HG03025 (cell line): ENCODE results near the gene KIR3DL3.
"Not testable (repeated sequence)": the region's sequence is repeated elsewhere in the genome, so short reads cannot be mapped to it uniquely, and the experiment has no call there.

ENCODE experiments used
- ATAC-seq: cut with Tn5 transposase; IDR thresholded peaks from one replicate; pipeline ENCODE4 v1.9.1; 2021; ENCODE audit warnings: mild to moderate bottlenecking, moderate library complexity; ENCODE audit not compliant: unreplicated experiment, low FRiP score

KIR3DL3 gene

DNA sequence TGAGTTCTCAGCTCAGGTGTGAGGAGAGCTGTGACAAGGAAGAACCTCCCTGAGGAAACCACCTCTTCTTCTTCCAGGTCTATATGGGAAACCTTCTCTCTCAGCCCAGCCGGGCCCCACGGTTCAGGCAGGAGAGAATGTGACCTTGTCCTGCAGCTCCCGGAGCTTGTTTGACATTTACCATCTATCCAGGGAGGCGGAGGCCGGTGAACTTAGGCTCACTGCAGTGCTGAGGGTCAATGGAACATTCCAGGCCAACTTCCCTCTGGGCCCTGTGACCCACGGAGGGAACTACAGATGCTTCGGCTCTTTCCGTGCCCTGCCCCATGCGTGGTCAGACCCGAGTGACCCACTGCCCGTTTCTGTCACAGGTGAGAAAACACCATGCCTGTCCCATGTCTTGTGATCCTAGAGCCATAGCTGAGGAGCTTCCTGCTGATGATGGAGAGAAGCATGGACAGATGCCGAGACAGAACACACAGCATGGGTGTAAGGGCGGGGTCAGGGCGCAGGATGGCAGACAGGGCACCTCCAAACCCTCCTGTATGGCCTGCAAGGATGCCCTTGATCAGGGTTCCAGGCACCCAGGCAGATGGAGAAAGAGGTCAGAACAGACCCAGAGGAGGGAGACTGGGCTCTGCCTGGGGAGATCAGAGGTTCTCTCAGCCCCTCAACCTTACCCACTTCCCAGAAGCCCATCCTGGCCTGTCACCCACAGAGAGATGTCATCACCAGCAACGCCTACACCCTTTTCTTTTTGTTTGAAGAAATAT is 5.4 kb downstream of the KIR3DL3 start:
- no peak for ATAC-seq

DNA sequence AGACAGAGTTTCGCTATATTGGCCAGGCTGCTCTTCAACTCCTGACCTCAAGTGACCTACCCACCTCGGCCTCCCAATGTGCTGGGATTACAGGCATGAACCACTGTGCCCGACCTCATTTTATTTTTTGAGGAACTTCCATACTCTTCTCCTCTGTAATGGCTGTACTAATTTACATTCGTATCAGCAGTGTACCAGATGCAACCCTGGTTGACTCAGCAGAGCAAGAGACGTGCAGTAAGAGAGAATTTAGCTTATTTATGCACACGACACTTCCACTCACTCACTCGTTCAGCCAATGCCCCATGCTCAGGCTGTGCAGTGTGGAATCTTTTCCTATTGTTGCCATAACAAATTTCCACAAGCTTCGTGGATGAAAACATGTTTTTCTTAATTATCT is 6.9 kb downstream of the KIR3DL3 start:
- ATAC-seq: no peak

GRCh38 chr19:54738306-54738705 is 14.1 kb downstream of the KIR3DL3 start, which contains the start of gene KIR2DL3:
KIR2DL3 (plus strand) TSS chr19:54738513; CDS start chr19:54738546, 33 bp downstream.
- ATAC-seq: not testable (repeated sequence)

- ATAC-seq: no peak
Observed at GRCh38 chr19:54738715-54739114, 14.5 kb downstream of the KIR3DL3 start.

- no peak for ATAC-seq
Observed at GRCh38 chr19:54739587-54740497, 15.6 kb downstream of the KIR3DL3 start.

- ATAC-seq: not testable (repeated sequence)
Observed at GRCh38 chr19:54741950-54742349, 17.7 kb downstream of the KIR3DL3 start.

- not testable (repeated sequence) for ATAC-seq
Observed at GRCh38 chr19:54744080-54744479, 19.8 kb downstream of the KIR3DL3 start.

DNA sequence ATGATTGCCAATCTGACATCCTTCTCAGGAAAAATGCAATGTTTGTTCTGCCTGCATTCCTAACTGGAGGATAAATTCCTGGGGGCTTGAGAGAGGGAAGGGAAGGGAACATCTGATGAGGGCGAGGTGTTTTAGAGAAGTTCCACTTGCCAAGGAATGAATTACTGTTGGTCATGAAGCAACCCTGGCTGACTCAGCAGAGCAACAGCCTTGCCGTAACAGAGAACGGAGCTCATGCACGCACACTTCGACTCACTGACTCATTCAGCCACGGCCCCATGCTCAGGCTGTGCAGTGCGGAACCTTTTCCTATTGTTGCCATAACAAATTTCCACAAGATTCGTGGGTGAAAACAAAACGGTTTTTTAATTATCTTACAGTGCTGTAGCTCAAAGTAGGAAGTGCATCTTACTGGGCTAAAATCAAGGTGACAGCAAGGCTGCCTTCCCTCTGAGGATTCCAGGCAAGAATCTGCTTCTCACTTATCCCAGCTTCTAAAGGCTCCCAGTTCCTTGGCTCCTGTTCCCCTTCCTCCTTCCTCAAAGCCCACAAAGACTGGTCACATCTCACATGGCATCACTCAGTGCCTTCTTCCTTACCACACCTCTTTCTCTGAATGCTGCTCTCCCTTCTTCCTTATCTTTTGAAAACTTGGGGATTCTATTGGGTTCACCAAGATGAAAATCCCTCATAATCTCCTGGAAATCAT is 23.5 kb downstream of the KIR3DL3 start:
- not testable (repeated sequence) for ATAC-seq

GRCh38 chr19:54750276-54750675 is 26.0 kb downstream of the KIR3DL3 start:
- ATAC-seq: not testable (repeated sequence)

DNA sequence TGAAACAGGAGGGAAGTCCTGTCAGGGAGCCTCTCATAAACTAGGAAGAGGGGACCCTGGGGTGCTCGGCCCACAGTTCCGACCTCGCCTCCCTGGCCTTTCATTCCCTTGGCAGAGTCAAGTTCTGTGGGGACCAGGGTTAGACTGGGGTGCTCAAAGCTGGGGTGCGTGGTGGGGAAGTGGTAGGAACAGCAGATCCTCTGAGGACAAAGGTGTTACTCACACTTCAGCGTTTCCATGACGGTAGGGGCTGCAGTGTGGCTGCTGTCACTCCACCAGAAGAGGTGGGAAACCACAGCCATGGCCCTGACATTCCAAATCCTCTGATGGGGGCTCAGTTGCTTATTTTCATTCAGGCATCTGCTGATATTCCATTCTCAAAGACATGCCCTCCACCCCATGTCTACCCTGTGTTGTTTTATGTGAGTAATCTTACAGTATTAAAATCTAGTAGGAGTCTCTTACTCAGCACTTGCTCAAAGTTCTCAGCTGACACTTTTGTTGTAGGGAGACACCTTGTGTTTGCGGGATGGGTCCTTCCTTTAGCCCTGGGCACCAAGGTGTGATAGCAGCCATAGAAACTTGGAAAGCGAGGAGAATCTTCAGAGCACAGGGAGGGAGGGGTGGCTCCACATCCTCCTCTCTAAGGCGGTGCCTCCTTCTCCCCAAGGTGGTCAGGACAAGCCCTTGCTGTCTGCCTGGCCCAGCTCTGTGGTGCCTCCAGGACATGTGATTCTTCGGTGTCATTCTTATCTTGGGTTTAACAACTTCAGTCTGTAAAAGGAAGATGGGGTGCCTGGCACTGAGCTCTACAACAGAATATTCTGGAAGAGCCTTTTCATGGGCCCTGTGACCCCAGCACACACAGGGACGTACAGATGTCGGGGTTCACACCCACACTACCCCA is 32.2 kb downstream of the KIR3DL3 start:
- not testable (repeated sequence) for ATAC-seq

GRCh38 chr19:54758577-54758976 is 34.3 kb downstream of the KIR3DL3 start:
- not testable (repeated sequence) for ATAC-seq

DNA sequence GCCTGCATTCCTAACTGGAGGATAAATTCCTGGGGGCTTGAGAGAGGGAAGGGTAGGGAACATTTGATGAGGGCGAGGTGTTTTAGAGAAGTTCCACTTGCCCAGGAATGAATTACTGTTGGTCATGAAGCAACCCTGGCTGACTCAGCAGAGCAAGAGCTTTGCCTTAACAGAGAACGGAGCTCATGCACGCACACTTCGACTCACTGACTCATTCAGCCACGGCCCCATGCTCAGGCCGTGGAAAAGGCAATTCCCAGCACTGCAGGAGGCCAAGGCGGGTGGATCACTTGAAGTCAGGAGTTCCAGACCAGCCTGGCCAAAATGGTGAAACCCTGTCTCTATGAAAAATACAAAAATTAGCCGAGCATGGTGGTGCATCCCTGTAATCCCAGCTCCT is 40.0 kb downstream of the KIR3DL3 start:
- ATAC-seq: not testable (repeated sequence)

GRCh38 chr19:54766464-54766863 is 42.2 kb downstream of the KIR3DL3 start:
- not testable (repeated sequence) for ATAC-seq

- ATAC-seq: not testable (repeated sequence)
Observed at GRCh38 chr19:54769646-54770045, 45.4 kb downstream of the KIR3DL3 start, which contains the start of gene KIR2DL1. KIR2DL1 (plus strand) TSS chr19:54769793; CDS start chr19:54769851, 58 bp downstream.

DNA sequence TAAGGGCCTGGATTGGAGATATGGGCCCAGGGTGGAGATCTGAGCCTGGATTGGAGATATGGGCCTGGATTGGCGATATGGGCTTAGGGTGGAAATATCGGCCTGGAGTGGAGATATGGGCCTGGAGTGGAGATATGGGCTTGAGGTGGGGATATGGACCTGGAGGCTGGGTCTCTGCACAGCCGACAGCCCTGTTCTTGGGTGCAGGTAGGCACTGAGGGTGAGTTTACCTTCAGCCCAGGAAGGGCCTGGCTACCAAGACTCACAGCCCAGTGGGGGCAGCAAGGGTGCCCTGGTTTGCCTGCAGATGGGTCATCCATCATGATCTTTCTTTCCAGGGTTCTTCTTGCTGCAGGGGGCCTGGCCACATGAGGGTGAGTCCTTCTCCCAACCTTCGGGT is 46.3 kb downstream of the KIR3DL3 start:
- not testable (repeated sequence) for ATAC-seq

DNA sequence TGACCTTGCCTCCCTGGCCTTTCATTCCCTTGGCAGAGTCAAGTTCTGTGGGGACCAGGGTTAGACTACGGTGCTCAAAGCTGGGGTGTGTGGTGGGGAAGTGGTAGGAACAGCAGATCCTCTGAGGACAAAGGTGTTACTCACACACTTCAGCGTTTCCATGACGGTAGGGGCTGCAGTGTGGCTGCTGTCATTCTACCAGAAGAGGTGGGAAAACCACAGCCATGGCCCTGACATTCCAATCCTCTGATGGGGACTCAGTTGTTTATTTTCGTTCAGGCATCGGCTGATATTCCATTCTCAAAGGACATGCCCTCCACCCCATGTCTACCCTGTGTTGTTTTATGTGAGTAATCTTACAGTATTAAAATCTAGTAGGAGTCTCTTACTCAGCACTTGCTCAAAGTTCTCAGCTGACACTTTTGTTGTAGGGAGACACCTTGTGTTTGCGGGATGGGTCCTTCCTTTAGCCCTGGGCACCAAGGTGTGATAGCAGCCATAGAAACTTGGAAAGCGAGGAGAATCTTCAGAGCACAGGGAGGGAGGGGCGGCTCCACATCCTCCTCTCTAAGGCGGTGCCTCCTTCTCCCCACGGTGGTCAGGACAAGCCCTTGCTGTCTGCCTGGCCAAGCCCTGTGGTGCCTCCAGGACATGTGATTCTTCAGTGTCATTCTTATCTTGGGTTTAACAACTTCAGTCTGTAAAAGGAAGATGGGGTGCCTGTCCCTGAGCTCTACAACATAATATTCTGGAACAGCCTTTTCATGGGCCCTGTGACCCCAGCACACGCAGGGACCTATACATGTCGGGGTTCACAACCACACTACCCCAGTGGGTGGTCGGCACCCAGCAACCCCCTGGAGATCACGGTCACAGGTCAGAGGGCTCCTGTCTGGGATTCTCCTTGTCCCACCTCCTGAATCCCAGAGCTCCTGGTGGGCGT is 47.0 kb downstream of the KIR3DL3 start:
- ATAC-seq: not testable (repeated sequence)

GRCh38 chr19:54772666-54773065 is 48.4 kb downstream of the KIR3DL3 start:
- not testable (repeated sequence) for ATAC-seq

DNA sequence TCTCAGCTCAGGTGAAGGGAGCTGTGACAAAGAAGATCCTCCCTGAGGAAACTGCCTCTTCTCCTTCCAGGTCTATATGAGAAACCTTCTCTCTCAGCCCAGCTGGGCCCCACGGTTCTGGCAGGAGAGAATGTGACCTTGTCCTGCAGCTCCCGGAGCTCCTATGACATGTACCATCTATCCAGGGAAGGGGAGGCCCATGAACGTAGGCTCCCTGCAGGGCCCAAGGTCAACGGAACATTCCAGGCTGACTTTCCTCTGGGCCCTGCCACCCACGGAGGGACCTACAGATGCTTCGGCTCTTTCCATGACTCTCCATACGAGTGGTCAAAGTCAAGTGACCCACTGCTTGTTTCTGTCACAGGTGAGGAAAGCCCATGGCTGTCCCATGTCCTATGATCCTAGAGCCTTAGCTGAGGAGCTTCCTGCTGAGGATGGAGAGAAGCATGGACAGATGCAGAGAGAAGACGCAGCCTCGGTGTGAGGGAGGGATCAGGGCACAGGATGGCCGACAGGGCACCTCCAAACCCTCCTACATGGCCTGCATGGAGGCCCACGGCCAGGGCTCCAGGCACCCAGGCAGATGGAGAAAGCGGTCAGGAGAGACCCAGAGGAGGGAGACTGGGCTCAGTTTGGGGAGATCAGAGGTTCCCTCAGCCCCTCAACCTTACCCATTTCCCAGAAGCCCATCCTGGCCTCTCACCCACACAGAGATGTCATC is 51.0 kb downstream of the KIR3DL3 start:
- ATAC-seq: not testable (repeated sequence)
